Stimulated activated CD4-positive, alpha-beta T cell treated with anti-CD3 and anti-CD28 coated beads, Interleukin-2, amount 100 ng/mL, for 24 hours (primary cell): Measurements from ENCODE around the gene PTGDR2.
A peak's percentile ranks its signal among the peaks of the same experiment; 100 is the strongest.

ENCODE experiments used
- DNase-seq, 2 donors: peaks; one replicate each; pipeline ENCODE4 v3.0.0-alpha.2; 2020

PTGDR2 gene

GRCh38 chr11:60855726-60856633, at the start of gene PTGDR2:
Gene PTGDR2, minus strand, starts transcription at chr11:60855950. Its CDS starts 2,228 bp downstream, at chr11:60853722.
- DNase-seq, result no peak

- no peak for DNase-seq
Observed at GRCh38 chr11:60905047-60905446, 49.3 kb upstream of the PTGDR2 start.

- no peak for DNase-seq
Observed at GRCh38 chr11:60902625-60903024, 46.9 kb upstream of the PTGDR2 start.

GRCh38 chr11:60900673-60901404, 45.1 kb upstream of the PTGDR2 start:
- no peak for DNase-seq

GRCh38 chr11:60899977-60900376, 44.2 kb upstream of the PTGDR2 start:
- no peak for DNase-seq

- peak in 1 of 2 donors; percentile 41 for DNase-seq
Observed at GRCh38 chr11:60899046-60899936, 43.5 kb upstream of the PTGDR2 start.

- no peak for DNase-seq
Observed at GRCh38 chr11:60897496-60897895, 41.7 kb upstream of the PTGDR2 start.

- DNase-seq, result no peak
Observed at GRCh38 chr11:60895687-60896086, 39.9 kb upstream of the PTGDR2 start.

GRCh38 chr11:60891103-60891741, 35.5 kb upstream of the PTGDR2 start:
- no peak for DNase-seq

- no peak for DNase-seq
Observed at GRCh38 chr11:60890696-60891095, 34.9 kb upstream of the PTGDR2 start.

- DNase-seq, result no peak
Observed at GRCh38 chr11:60889869-60890311, 34.1 kb upstream of the PTGDR2 start.

- peak in 1 of 2 donors; percentile 36 for DNase-seq
Observed at GRCh38 chr11:60887556-60887955, 31.8 kb upstream of the PTGDR2 start.

- DNase-seq, result no peak
Observed at GRCh38 chr11:60880643-60881282, 25.0 kb upstream of the PTGDR2 start.

- no peak for DNase-seq
Observed at GRCh38 chr11:60879971-60880588, 24.3 kb upstream of the PTGDR2 start.

GRCh38 chr11:60879104-60879503, 23.4 kb upstream of the PTGDR2 start:
- DNase-seq, result no peak

GRCh38 chr11:60878245-60879101, 22.7 kb upstream of the PTGDR2 start:
- DNase-seq, result no peak

- DNase-seq, result no peak
Observed at GRCh38 chr11:60876168-60876485, 20.4 kb upstream of the PTGDR2 start.

- no peak for DNase-seq
Observed at GRCh38 chr11:60875366-60876167, 19.8 kb upstream of the PTGDR2 start.
